GM18907 (cell line): ENCODE data around the gene LRCH1.
A peak's percentile ranks its signal among the peaks of the same experiment; 100 is the strongest.

Experiments
- ATAC-seq: cut with Tn5 transposase; IDR thresholded peaks from one replicate; pipeline ENCODE4 v1.9.1; 2021; ENCODE audit warnings: mild to moderate bottlenecking, moderate library complexity; ENCODE audit not compliant: unreplicated experiment

Gene LRCH1

GRCh38 chr13:46535002-46535401 lies 18.0 kb upstream of the LRCH1 start:
- no peak for ATAC-seq

GRCh38 chr13:46535825-46536224 lies 17.1 kb upstream of the LRCH1 start:
- no peak for ATAC-seq

GRCh38 chr13:46536341-46536740 lies 16.6 kb upstream of the LRCH1 start:
- ATAC-seq: no peak

GRCh38 chr13:46539231-46539630 lies 13.7 kb upstream of the LRCH1 start:
- ATAC-seq: no peak

- ATAC-seq: no peak
These were observed 11.8 kb upstream of the LRCH1 start for GRCh38 chr13:46541210-46541609.

- no peak for ATAC-seq
These were observed 10.1 kb upstream of the LRCH1 start for GRCh38 chr13:46542833-46543232.

- no peak for ATAC-seq
These were observed 9.7 kb upstream of the LRCH1 start for GRCh38 chr13:46543287-46543686.

- ATAC-seq: peak; percentile 89
These were observed 8.8 kb upstream of the LRCH1 start for GRCh38 chr13:46544208-46544607.

GRCh38 chr13:46544811-46545210 lies 8.2 kb upstream of the LRCH1 start:
- peak; percentile 2 for ATAC-seq

GRCh38 chr13:46546084-46546768 lies 6.7 kb upstream of the LRCH1 start:
- ATAC-seq: no peak

GRCh38 chr13:46550822-46551221 lies 2.1 kb upstream of the LRCH1 start:
- ATAC-seq: no peak

- no peak for ATAC-seq
These were observed 1.3 kb upstream of the LRCH1 start for GRCh38 chr13:46551410-46552302.

- ATAC-seq: no peak
These were observed 677 bp upstream of the LRCH1 start for GRCh38 chr13:46552303-46552682.

GRCh38 chr13:46553521-46553885 lies 533 bp downstream of the LRCH1 start:
- peak; percentile 2 for ATAC-seq

GRCh38 chr13:46553886-46554858 lies 1.2 kb downstream of the LRCH1 start:
- peak; percentile 59 for ATAC-seq

- no peak for ATAC-seq
These were observed 2.0 kb downstream of the LRCH1 start for GRCh38 chr13:46554951-46555350.

- no peak for ATAC-seq
These were observed 2.9 kb downstream of the LRCH1 start for GRCh38 chr13:46555722-46556417.

- ATAC-seq: no peak
These were observed 3.4 kb downstream of the LRCH1 start for GRCh38 chr13:46556418-46556779.

GRCh38 chr13:46559272-46559805 lies 6.4 kb downstream of the LRCH1 start:
- no peak for ATAC-seq

- ATAC-seq: no peak
These were observed 7.8 kb downstream of the LRCH1 start for GRCh38 chr13:46560778-46561177.
